ENCODE results near the gene MYOCOS.
"Not testable (repeated sequence)": the region's sequence is repeated elsewhere in the genome, so short reads cannot be mapped to it uniquely, and the experiment has no call there.

Gene MYOCOS

DNA sequence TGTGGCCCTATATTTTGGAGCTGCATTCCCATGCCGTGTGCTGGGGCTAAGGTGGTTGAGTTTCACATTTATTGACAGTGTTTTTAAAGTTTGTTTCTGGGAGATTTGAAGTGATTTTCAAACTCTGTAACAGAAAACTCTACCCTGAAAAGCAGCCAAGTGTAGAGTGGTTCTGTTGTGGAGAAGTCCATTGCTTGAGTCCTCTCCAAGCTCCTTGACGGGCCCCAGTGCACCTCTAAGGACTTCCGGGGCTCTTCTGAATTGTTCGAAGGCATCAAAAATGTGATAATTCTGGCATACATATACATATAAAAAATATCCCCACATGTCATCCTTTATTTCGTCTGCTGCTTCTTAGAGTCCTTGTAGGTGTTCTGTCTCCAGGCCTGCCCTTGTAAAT, 5.0 kb downstream of the MYOCOS start:
- DNase-seq = no peak

DNA sequence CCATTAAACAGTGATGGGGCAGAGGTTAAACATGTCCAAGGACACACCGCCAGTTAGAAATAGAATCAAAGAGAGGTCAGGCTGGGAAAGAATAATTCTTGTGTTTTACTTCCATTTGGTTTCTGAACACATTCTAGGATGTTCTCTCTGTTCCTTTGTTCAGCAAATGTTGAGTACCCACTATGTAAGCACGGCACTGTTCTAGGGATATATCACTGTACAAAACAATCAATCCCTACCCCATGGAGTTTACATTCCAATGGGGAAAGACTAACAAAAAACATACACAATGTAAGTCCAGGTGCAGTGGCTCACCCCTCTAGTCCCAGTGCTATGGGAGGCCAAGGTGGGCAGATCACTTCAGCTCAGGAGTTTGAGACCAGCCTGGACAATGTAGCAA, 6.2 kb downstream of the MYOCOS start:
- DNase-seq = no peak

DNA sequence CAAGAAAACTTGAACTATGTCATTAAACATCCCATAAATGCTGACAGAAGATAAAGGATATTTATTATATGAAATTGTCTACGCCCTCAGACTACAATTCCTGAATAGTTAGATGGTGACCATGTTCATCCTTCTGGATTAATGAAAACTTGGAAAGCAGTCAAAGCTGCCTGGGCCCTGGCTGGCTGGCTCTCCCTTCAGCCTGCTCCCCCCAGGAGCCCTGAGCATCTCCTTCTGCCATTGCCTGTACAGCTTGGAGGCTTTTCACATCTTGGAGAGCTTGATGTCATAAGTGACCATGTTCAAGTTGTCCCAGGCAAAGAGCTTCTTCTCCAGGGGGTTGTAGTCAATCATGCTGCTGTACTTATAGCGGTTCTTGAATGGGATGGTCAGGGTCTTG, 13.6 kb downstream of the MYOCOS start:
- DNase-seq = no peak

DNA sequence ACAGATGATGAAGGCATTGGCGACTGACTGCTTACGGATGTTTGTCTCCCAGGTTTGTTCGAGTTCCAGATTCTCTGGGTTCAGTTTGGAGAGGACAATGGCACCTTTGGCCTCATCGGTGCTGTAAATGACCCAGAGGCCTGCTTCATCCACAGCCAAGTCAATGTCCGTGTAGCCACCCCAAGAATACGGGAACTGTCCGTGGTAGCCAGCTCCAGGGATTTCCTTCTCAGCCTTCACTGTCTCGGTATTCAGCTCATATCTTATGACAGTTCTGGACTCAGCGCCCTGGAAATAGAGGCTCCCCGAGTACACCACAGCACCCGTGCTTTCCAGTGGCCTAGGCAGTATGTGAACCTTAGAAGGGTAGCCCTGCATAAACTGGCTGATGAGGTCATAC, 14.1 kb downstream of the MYOCOS start:
- no peak for DNase-seq

DNA sequence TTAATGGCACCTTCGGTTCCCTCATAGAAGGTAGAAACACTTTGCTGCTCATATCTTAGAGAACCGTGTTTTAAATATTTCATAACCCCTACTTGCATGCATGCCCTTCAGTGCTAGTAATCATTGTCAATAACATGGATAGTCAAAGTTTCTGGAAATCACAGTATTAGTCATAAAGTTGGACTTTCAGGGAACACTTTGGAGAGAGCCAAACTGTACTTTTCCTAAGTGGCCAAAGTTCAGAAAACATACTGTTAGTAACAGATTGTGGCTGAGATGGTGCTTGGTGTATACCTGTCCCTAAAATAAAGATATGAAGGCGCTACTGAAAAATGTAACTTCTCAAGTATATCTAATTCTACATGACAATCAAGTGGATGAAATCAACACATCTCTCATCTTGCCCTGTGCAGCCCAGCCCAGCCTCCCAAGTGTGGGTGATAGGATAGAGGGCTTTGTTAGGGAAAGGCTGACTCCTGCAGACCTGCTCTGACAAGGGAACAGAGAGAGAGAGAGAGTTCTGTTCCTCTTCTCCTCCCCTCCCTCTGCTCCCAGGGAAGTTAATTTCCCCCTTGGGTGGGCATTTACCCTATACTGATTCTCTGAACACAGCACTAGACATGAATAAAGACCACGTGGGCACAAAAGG, 16.0 kb downstream of the MYOCOS start:
- DNase-seq = no peak

DNA sequence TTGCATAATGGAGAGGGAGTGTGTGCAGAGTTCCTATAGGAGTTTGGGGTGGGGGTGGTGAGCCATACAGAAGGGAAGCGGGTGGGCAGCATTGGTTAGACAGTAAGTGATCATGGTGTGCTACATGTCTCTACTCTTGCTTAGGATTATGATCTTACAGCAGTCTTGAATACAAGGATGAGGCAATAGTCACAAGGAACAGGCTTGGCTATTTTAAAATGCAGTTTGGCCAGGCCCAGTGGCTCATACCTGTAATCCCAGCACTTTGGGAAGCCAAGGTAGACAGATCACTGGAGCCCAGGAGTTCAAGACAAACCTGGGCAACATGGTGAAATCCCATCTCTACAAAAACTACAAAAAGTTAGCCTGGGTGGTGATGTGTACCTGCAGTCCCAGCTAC, 18.2 kb downstream of the MYOCOS start:
- no peak for DNase-seq

DNA sequence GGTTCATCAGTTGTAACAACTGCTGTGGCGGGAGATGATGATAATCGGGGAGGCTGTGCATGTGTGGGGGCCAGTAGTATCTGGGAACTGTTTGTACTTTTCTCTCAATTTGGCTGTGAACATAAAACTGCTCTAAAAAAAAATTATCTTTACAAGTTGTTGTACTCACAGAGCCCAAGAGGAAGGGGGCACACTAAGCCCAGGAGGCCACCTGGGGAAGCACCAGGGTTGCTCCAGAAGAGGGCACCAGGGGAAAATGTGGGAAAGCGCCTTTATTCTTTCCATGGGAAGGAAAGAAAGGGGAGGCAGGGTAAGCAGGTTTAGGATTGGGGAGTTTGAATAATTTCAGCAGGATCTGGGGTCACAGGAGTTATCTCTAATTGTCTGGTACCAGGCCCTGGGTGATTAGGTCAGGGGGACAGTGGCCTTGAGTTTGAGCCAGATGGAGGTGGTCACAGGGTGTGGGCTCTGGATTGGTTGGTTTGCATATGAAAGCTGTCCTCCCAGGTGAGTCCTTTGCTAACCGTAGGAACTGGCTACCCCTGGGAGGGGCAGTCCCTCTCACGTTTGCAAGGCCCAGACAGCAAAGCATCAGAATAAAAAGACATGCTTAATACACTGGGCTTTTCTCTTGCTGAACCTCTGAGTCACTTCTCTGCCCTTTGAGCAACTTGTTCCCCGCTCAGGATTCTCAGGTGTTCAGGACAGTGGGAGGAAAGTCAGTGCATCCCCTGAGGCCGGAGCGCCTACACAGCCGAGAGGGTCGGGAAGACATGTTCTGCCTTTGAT, 19.2 kb downstream of the MYOCOS start:
- DNase-seq = no peak

DNA sequence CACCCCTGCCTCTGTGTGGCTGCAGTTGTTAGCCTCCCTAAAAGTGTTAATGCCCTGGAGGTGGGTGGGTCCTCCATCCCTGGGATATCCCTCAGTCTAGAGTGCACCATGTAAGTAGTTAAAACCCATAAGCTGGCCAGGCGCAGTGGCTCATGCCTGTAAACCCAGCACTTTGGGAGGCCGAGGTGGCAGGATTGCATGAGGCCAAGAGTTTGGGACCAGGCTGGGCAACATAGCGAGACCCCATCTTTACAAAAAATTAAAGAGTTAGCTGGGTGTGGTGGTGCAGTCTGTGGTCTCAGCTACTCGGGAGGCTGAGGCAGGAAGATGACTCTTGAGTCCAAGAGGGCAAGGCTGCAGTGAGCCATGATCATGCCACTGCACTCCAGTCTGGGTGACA, 20.2 kb downstream of the MYOCOS start:
- DNase-seq = no peak

DNA sequence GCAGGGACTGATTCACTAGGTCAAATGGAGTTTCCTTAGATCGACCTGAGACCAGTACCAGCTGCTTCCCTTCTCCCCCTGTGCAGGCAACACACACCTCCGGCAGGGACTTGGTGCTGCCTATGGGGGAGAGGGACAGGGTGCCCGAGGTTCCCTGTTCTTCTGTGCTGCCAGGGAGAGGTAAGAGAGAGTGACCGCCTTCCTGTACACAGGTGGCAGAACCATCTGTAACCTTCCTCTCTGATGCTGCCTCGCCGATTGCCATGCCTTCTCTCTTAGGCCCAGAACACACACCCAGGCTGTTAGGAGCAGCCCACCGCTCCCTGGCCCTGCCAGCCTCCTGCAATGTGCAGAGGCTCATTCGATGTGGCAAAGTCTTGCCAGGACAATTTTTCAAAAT, 21.1 kb downstream of the MYOCOS start:
- DNase-seq = no peak

DNA sequence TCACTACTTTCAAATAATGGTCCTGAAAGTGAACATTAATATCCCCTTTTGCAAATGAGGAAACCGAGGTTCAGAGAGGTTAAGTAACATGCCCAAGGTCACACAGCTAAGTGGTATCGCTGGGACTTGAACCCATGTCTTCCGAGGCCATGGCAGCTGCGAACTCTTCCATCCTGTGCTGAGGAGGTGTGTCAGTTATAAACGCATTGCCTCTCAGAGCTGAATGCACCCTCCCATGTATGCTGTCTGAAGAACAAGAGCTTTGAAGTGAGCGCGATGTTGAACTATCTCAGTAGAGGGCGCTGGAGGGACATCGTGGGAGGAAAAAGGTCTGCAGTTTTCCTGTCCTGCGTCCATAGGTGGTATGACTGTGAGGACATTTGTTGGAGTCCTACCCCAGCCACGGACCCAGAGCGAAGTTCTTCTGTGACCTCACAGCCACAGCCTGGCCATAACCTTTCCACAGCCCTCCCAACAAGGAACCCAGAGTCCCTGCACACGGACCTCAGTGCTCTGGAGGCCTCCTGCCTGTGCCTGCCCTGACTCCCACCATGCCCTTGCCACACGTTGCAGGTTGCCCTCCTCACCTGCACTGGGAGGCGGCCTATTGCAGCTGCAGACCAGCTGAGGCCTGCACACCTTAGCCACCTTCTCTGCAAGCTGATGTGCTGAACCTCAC, 22.9 kb downstream of the MYOCOS start:
- DNase-seq = peak; percentile 25

DNA sequence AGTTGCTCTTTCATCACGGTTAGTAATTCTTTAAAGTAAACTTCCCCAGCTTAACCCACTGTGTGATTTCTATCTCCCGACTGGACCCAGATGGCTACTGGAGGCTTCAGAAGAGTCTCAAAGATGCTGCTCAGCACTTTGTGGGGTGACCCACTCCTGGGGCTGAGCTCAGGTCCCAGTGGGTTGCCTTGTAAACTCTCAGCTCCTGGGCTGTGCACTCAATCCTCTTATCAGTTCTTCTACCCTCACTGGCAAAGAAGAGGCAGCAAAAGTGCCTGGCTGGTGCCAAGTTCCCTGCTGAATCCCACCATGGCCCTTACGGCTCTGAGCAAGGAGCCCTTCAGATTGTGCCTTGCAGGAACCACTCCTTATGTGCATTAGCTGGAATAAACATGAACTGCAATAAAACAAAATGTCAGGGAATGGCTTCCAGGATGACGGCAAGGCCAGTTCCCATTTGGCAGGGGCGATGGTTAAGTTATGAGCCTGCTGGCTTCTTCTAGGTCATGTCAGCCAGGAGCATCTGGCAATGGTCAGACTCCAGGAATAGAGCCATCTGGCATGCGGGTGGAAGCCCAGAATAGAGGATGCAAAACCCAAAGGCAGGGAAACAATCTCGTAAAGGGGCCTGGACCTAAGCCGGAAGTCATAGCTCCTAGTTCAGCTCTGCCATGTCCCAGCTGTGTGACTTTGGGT, 23.7 kb downstream of the MYOCOS start:
- DNase-seq = no peak

DNA sequence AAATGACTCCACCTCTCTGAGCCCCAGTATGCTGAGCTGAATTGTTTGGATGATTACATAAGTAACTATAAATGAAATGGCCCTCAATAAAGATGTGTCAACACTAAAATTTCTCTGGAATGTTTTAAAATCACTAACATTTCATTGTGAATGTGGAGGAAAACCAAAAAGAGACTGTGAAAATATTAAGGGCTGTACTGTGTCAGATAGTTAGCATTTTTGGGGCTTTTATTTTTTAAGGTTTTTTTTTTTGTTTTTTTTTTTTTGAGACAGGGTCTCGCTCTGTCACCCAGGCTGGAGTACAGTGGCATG, 24.2 kb downstream of the MYOCOS start:
- DNase-seq = no peak

DNA sequence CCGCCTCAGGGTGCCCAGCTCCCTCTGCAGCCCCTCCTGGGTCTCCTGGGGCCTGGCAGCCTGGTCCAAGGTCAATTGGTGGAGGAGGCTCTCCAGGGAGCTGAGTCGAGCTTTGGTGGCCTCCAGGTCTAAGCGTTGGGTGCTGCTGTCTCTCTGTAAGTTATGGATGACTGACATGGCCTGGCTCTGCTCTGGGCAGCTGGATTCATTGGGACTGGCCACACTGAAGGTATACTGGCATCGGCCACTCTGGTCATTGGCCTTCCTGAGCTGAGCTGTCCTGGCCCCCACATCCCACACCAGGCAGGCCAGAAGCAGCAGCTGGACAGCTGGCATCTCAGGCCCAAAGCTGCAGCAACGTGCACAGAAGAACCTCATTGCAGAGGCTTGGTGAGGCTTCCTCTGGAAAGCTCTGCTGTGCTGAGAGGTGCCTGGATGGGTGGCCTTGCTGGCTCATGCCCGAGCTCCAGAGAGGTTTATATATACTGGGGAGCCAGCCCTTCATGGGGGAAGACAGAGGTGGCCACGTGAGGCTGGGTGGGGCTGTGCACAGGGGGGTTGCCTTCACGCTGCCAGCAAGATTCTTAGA, 30.3 kb downstream of the MYOCOS start, which contains the start of gene MYOC:
MYOC (minus strand) TSS at position 455 of the 589 bp plus-strand sequence; CDS start at position 378, 77 bp downstream.
- DNase-seq = no peak

DNA sequence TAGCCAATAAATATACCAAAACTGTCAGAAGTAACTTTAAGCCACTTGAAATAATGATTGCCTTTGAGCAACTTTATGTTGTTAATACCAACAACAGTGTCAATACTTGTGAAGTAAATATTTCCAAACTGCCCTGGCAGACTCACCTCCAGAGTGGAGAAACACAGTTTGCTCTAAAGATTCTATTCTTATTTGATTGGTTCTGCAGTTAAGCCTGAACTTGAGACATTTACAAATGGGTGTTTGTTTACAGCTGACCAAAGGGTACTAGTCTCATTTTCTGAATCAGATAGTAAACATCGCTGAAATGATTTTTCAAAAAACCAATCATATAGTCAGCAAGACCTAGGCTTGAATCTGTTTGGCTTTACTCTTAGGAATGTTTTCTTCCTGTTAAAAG, 31.8 kb downstream of the MYOCOS start:
- DNase-seq = no peak

DNA sequence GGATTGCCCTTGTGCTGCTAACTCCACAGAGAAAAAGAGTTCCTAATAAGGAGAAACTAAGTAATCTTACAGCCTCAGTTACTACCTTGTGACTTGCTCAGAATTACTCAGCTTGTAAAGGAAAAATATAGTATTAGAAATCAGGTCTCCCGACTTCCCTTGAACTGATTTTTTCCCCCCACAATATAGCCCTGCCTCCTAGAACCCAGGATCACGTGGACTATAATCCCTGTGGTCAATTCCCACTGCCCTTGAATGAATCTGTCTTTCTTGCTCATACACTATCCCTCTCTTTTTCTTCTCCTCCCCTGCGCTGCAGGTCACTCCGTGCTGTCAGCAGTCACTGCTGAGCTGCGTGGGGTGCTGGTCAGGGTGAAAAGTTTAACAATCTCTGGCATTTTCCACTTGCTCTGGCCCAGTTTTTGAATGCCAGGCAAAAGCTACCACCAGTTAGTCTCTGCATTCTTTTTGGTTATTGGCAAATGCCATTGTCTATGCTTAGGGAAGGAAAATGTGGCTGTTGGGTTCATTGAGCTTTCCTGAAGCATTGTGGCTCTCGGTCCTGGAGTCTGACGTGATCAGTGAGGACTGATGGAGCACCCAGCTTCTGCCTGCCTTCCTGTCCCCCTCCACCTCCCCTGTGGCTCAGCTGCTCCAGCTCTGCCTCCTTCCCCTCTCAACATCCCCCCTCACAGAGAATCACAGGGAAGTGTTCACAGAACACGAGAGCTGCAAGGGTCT, 32.3 kb downstream of the MYOCOS start:
- no peak for DNase-seq

DNA sequence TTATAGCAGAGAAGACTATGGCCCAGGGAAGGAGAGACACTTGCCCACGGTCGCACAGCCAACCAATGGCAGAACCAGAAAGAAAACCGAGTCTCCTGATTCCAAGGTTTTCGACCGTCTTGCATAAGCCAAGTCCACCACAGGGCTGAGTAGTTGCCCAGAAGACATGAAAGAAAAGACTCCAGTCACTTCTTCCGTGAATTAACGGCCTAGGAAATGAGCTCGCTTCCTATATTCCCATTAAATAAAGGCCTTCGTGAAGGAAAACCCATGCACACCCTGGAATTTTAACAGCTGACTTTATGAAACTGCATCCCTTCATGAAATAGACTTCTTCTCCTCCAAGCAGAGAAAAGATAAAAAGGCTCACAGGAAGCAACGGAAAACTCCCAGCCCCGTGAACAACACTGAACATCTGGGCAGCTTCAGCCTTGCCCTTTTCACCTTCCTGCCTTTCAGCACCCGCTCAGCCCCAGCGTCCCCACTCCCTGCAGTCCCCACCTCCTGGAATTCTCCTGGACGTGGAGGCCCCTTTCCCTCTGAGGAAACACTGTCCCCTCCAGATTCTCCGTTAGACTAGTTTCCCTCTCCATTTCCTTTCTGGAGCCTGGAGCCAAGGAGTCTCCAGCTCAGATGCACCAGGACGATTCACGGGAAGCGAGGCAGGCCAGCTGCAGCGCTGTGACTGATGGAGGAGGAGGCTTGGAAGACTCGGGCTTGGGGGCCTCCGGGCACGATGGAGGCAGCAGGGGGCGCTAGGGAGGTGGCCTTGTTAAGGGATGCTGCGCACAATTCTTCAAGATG, 33.1 kb downstream of the MYOCOS start:
- no peak for DNase-seq

DNA sequence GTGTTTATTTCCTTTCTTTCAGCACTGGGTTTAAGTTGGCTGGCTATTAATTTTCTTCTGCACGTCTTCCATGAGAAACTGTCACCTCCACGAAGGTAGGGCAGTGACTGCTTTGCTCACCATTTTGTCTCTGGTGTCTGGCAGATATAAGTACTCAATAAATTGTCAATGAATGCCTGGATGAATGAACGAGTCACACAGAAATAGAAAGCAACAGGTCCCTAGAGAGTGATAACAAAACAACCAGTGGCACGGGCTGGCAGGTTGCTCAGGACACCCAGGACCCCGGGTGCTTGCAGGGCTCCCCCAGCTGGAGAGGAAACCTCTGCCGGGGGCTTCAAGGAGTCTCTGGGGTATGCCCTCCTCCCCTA, 33.7 kb downstream of the MYOCOS start:
- DNase-seq = no peak

DNA sequence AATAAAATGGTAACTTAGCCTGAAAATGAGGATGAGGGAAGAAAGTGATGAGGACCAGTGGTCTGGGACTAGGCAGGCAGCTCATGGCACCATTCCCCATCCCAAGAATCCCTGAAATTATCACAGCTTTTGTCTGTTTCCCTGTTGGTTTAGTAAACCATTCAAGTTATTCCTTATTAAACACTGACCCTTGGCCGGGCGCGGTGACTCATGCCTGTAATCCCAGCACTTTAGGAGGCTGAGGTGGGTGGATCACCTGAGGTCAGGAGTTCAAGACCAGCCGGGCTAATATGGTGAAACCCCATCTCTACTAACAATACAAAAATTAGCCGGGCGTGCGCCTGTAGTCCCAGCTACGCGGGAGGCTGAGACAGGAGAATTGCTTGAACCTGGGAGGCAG, 34.2 kb downstream of the MYOCOS start:
- not testable (repeated sequence) for DNase-seq

DNA sequence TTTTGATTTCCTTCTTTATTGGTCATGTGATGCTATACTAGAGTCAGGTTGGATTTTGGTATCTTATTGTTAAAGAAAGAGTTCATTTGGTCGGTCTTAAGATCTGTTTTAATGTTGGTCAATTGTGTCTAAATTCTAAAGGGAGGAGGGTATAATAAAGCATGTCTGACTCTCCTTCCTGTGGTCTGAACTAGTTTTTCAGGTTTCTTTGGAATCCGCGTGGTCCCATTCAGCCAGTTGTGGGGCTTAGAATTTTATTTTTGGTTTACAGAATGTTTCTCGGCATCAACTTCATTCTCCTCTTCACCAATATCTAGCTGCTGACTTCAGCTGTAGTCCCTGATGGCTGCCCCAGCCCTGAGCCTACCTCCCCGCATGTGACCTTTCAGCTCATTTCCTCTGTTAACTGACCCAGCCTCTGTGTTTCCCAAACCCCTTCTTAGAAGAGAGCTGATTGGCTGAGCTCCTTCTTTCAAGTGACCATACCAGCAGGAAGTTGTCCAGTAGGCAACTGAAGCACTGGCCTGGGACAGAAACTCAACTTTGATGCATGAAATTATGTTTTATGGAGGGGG, 39.1 kb downstream of the MYOCOS start:
- DNase-seq = no peak

DNA sequence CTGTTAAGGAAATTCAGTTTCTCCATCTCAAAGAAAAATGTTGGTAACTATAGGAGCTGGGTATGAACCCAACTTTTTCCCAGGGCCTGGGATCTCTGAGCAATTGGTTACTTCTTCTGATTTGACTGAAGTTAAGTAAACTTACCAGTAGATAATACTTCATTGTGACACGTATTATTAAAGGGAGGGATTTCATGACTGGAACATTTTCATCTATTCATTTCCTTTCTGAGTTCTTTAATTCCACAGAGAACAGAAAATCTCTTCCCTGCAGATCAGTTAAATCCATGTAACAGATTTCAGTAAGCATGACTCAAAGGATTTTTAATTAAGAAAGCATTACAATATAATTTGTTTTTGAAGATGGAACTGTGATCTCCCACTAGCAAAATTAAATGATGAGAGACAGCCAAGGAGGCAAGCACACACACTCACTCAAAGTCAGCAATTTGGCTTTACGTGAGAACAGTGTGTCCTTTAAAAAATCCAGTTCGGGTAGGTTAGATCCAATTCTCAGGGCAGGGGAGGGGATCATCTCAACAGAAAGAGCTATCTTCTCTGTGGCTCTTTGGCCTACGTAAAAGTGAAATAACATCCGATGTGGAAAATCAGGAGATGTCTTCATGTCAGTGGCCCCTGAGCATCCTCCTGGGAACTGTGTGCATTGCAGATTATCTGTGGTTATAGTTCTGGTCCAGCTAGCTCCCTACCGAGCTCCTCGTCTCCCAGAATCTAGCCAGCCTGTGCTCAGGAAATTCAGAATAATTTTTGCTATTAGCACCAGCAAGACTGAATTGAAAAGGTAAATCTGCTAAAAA, 41.2 kb downstream of the MYOCOS start:
- no peak for DNase-seq
